Measurements from ENCODE around the gene SLC22A5. TPM values are rescaled to one million over a fixed set of nuclear protein-coding genes. Genes with fewer than 3 reads are reported as not detected.

Gene SLC22A5
- total RNA-seq, 2 donors from 2014 or later = 26.2 to 37.5 TPM

- Histone ChIP-seq H3K4me1 (replicated peaks) (no peaks in the 10 kb centered on the region), H3K4me3 (no peak overlapping the region), H3K27ac (no peak overlapping the region), H3K36me3 (no peaks in the 10 kb centered on the region), H3K27me3 (replicated peaks; ENCODE audit: insufficient read depth) (no peaks in the 10 kb centered on the region), H3K9me3 (no peaks in the 10 kb centered on the region)
- DNase-seq (ENCODE audit: low spot score) = no peak
- TF ChIP-seq POLR2AphosphoS5 (IDR thresholded peaks at IDR 0.05) (no peak), CTCF (IDR thresholded peaks at IDR 0.05) (no peak), POLR2A (IDR thresholded peaks at IDR 0.05) (no peak)
- intact Hi-C loops (cut with DNase I) = no loop called here
- WGBS = 95% methylated on average over 3 of the region's 3 CpGs
These were observed 14.3 kb upstream of the SLC22A5 start for GRCh38 chr5:132355140-132355765.

DNA sequence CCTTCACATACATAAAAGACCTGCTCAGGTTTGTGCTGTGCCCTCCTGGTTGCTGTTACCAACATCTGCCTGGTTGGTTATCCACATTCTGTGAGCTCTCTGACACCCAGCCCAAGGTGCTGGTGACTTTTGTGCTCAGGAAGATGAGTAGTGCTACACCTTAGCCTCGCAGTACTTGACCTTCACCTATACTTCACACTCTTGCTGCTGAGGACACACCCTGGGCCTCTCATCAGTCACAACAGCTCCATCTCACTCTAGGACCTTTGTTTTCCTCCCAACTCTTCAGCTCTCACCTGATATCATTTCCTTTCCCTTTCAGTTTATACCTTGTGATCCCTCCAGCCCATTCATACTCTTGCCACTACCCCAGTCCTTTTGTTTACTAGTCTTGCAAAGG, 10.7 kb upstream of the SLC22A5 start:
- no peak overlapping the region for H3K27ac ChIP-seq
- no peak overlapping the region for H3K4me3 ChIP-seq
- TF ChIP-seq CTCF (IDR thresholded peaks at IDR 0.05) (no peak), POLR2AphosphoS5 (IDR thresholded peaks at IDR 0.05) (no peak), POLR2A (IDR thresholded peaks at IDR 0.05) (no peak)
- intact Hi-C loops (cut with DNase I) = no loop called here
- no peaks in the 10 kb centered on the region for H3K4me1 ChIP-seq (replicated peaks)
- no peaks in the 10 kb centered on the region for H3K27me3 ChIP-seq (replicated peaks; ENCODE audit: insufficient read depth)
- H3K9me3 ChIP-seq = no peaks in the 10 kb centered on the region
- H3K36me3 ChIP-seq = no peaks in the 10 kb centered on the region
- no peak for DNase-seq (ENCODE audit: low spot score)
- WGBS = 96% methylated on average over 1 of the region's 1 CpG

GRCh38 chr5:132362086-132362485, 7.4 kb upstream of the SLC22A5 start:
- TF ChIP-seq POLR2AphosphoS5 (IDR thresholded peaks at IDR 0.05) (no peak), CTCF (IDR thresholded peaks at IDR 0.05) (no peak), POLR2A (IDR thresholded peaks at IDR 0.05) (no peak)
- Histone ChIP-seq H3K4me1 (replicated peaks) (no peaks in the 10 kb centered on the region), H3K9me3 (no peaks in the 10 kb centered on the region), H3K27ac (no peak overlapping the region), H3K36me3 (no peaks in the 10 kb centered on the region), H3K4me3 (no peak overlapping the region), H3K27me3 (replicated peaks; ENCODE audit: insufficient read depth) (no peaks in the 10 kb centered on the region)
- 91% methylated on average over 2 of the region's 2 CpGs for WGBS
- no peak for DNase-seq (ENCODE audit: low spot score)
- intact Hi-C loops (cut with DNase I) = no loop called here

- Histone ChIP-seq H3K4me3 (no peak overlapping the region), H3K27ac (peak overlapping the region; percentile 9 to 58), H3K27me3 (replicated peaks; ENCODE audit: insufficient read depth) (no peaks in the 10 kb centered on the region), H3K4me1 (replicated peaks) (no peaks in the 10 kb centered on the region), H3K36me3 (no peaks in the 10 kb centered on the region), H3K9me3 (no peaks in the 10 kb centered on the region)
- intact Hi-C loops (cut with DNase I) = no loop called here
- WGBS = 16% methylated on average over 7 of the region's 7 CpGs
- DNase-seq (ENCODE audit: low spot score) = peak; percentile 76
- no peak for TF ChIP-seq CTCF (IDR thresholded peaks at IDR 0.05)
- peak; percentile 86 for TF ChIP-seq POLR2AphosphoS5 (IDR thresholded peaks at IDR 0.05)
These were observed 5.9 kb upstream of the SLC22A5 start for GRCh38 chr5:132363431-132364112.

GRCh38 chr5:132364319-132364718, 5.2 kb upstream of the SLC22A5 start:
- no peaks in the 10 kb centered on the region for H3K4me1 ChIP-seq (replicated peaks)
- H3K36me3 ChIP-seq = no peaks in the 10 kb centered on the region
- H3K9me3 ChIP-seq = no peaks in the 10 kb centered on the region
- TF ChIP-seq POLR2A (IDR thresholded peaks at IDR 0.05) (no peak), POLR2AphosphoS5 (IDR thresholded peaks at IDR 0.05) (peak; percentile 65), CTCF (IDR thresholded peaks at IDR 0.05) (no peak)
- H3K27ac ChIP-seq = peak overlapping the region; percentile 9 to 58
- intact Hi-C loops (cut with DNase I) = no loop called here
- 5% methylated on average over 1 of the region's 1 CpG for WGBS
- H3K4me3 ChIP-seq = no peak overlapping the region
- H3K27me3 ChIP-seq (replicated peaks; ENCODE audit: insufficient read depth) = no peaks in the 10 kb centered on the region
- DNase-seq (ENCODE audit: low spot score) = no peak

Data from prostate gland (tissue), 2 donors.